Smooth muscle cell of the brain vasculature (primary cell): Measurements from ENCODE around the gene RAX2.
"Not testable (repeated sequence)": the region's sequence is repeated elsewhere in the genome, so short reads cannot be mapped to it uniquely, and the experiment has no call there.

Source experiments
- DNase-seq: peaks from one replicate; pipeline ENCODE4 v3.0.0-alpha.2; 2012; ENCODE audit warnings: low read depth, low spot score

RAX2 gene

GRCh38 chr19:3778104-3778867 is 6.3 kb upstream of the RAX2 start:
- DNase-seq = no peak

GRCh38 chr19:3776479-3777040 is 4.5 kb upstream of the RAX2 start:
- no peak for DNase-seq

- DNase-seq = no peak
Measured at GRCh38 chr19:3775831-3776230, 3.8 kb upstream of the RAX2 start.

- no peak for DNase-seq
Measured at GRCh38 chr19:3775374-3775711, 3.3 kb upstream of the RAX2 start.

- DNase-seq = no peak
Measured at GRCh38 chr19:3774621-3775373, 2.8 kb upstream of the RAX2 start.

GRCh38 chr19:3773814-3774515 is 1.9 kb upstream of the RAX2 start:
- DNase-seq = no peak

GRCh38 chr19:3771000-3771905 is 775 bp downstream of the RAX2 start:
- DNase-seq = no peak

GRCh38 chr19:3770136-3770999 is 1.7 kb downstream of the RAX2 start:
- DNase-seq = no peak

- DNase-seq = no peak
Measured at GRCh38 chr19:3769494-3769893, 2.5 kb downstream of the RAX2 start.

GRCh38 chr19:3768748-3769099 is 3.3 kb downstream of the RAX2 start:
- no peak for DNase-seq

GRCh38 chr19:3768015-3768747 is 3.8 kb downstream of the RAX2 start:
- no peak for DNase-seq

- no peak for DNase-seq
Measured at GRCh38 chr19:3767050-3767449, 5.0 kb downstream of the RAX2 start.

GRCh38 chr19:3766520-3766919 is 5.5 kb downstream of the RAX2 start:
- DNase-seq = no peak

GRCh38 chr19:3765757-3766156 is 6.3 kb downstream of the RAX2 start:
- not testable (repeated sequence) for DNase-seq

- no peak for DNase-seq
Measured at GRCh38 chr19:3765121-3765520, 6.9 kb downstream of the RAX2 start.

GRCh38 chr19:3762501-3763459 is 9.2 kb downstream of the RAX2 start, which contains the start of gene MRPL54:
Gene MRPL54, plus strand, starts transcription at chr19:3762682. Its CDS starts 19 bp downstream, at chr19:3762701.
- DNase-seq = peak; percentile 99

GRCh38 chr19:3762130-3762473 is 9.9 kb downstream of the RAX2 start:
- DNase-seq = no peak

GRCh38 chr19:3761382-3762129 is 10.5 kb downstream of the RAX2 start, which contains the start of gene APBA3:
Gene APBA3, minus strand, starts transcription at chr19:3761692. Its CDS starts 1,428 bp downstream, at chr19:3760264.
- peak; percentile 69 for DNase-seq
